Kasumi-1 (cell line): ENCODE results near the gene LENG9.
"Not testable (repeated sequence)": the region's sequence is repeated elsewhere in the genome, so short reads cannot be mapped to it uniquely, and the experiment has no call there.

Experiments used
- DNase-seq, 2 experiments: peaks; one replicate each; lab custom pipeline; 2025; lab: John Stamatoyannopoulos, UW

LENG9 gene

GRCh38 chr19:54478677-54479266, 15.2 kb upstream of the LENG9 start:
- peak; percentile 56 to 74 for DNase-seq

GRCh38 chr19:54477650-54478049, 14.1 kb upstream of the LENG9 start:
- DNase-seq, result no peak

GRCh38 chr19:54475706-54476105, 12.1 kb upstream of the LENG9 start:
- no peak for DNase-seq

GRCh38 chr19:54473892-54474372, 10.4 kb upstream of the LENG9 start:
- no peak for DNase-seq

- no peak for DNase-seq
Measured at GRCh38 chr19:54473071-54473891, 9.7 kb upstream of the LENG9 start, which contains the start of gene CDC42EP5. Gene CDC42EP5, minus strand, starts transcription at chr19:54473296. Its CDS starts 7,749 bp downstream, at chr19:54465547.

GRCh38 chr19:54470991-54471782, 7.6 kb upstream of the LENG9 start:
- no peak for DNase-seq

- no peak for DNase-seq
Measured at GRCh38 chr19:54470276-54470887, 6.8 kb upstream of the LENG9 start.

GRCh38 chr19:54469496-54469934, 5.9 kb upstream of the LENG9 start:
- no peak for DNase-seq

- DNase-seq, result not testable (repeated sequence)
Measured at GRCh38 chr19:54466110-54466480, 2.5 kb upstream of the LENG9 start.

GRCh38 chr19:54465426-54466109, 2.0 kb upstream of the LENG9 start:
- DNase-seq, result no peak

- DNase-seq, result peak; percentile 89 to 92
Measured at GRCh38 chr19:54464630-54465425, 1.2 kb upstream of the LENG9 start.

GRCh38 chr19:54464044-54464629, 559 bp upstream of the LENG9 start:
- DNase-seq, result peak; percentile 97 to 99

- peak; percentile 53 to 63 for DNase-seq
Measured at GRCh38 chr19:54462655-54463530, 685 bp downstream of the LENG9 start.

GRCh38 chr19:54462047-54462654, 1.4 kb downstream of the LENG9 start:
- no peak for DNase-seq

GRCh38 chr19:54461613-54462012, 2.0 kb downstream of the LENG9 start:
- DNase-seq, result peak; percentile 26 to 40

- no peak for DNase-seq
Measured at GRCh38 chr19:54461210-54461609, 2.4 kb downstream of the LENG9 start.

GRCh38 chr19:54460230-54461005, 3.2 kb downstream of the LENG9 start:
- DNase-seq, result no peak
